ENCODE results near the gene CHST11. TPM values are rescaled to one million over a fixed set of nuclear protein-coding genes. Genes with fewer than 3 reads are reported as not detected.

Gene CHST11
- total RNA-seq, 1 donor from 2014 or later, result 71.4 TPM

DNA sequence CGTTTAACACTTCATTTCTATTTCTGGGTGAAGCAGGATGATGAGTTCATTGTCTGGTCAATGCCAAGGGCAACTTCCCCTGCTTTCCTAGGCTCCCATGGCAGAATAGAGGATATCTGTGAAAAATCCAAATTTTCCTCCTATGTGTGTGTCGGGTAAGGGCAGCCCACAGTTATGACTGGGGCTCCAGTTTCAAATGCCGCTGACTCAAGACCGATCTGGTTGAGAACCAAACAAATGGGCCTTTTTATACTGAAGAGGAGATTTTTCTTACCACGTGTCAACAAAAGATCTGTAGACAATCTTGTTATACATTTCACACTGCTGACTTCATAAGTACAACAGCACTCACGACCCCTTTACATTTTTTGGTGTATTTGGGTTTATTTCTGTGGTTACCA, 120.8 kb downstream of the CHST11 start:
- intact Hi-C loops (cut with micrococcal nuclease), result no loop called here

- intact Hi-C loops (cut with micrococcal nuclease), result no loop called here
Observed at GRCh38 chr12:104578453-104578852, 121.7 kb downstream of the CHST11 start.

- intact Hi-C loops (cut with micrococcal nuclease), result loop anchor here (5.0 kb wide), 1 partner anchor 123 kb away; the partner anchor contains the start of gene CHST11
Observed at GRCh38 chr12:104579718-104580495, 123.2 kb downstream of the CHST11 start.

DNA sequence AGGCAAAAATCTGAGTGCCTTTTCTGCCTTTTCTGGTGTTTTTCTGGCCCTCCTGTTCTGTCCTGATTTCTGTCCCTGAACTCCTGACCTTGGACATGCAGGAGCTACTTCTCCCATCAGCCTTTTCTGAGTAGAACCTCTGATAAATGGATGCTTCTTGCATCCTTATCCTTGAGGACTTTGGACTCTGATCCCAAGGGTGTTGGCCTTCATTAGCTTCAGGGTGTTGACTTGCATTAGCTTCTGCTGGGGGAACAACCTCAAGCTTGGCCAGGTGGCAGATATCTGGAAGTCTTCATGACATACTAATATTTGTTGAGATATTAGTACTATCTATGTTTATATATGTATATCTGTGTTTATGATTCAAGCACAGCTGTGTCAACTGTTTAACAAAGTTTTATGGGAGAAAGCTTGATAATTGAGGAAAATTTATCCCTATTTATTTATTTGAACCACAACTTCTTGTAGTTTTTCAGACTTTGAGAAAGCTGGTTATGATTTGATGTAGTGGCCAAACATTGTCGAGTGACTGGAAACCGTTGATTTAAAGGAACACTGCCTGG, 124.3 kb downstream of the CHST11 start:
- intact Hi-C loops (cut with micrococcal nuclease), result loop anchor here (5.0 kb wide), 1 partner anchor 124 kb away; the partner anchor contains the start of gene CHST11

DNA sequence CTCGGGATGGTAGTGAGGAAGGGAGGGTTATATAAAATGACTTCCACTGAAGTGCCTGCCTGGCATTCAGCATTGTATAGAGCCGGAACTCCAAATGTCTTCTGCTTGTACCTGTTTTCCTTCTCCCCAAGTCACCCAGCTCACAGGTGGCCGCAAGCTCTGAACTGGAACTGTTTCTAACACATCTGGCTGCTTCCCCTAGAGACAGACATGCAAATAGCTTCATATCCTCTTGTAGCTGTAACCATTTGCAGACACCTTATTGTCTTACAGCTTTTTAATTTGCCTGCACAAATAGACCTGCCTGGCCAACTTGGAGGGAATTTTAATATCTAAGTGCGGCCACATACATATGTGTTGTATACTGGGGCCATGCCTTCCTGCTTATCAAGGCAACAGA, 126.0 kb downstream of the CHST11 start:
- intact Hi-C loops (cut with micrococcal nuclease), result loop anchor here (5.0 kb wide), 1 partner anchor 125 kb away; the partner anchor contains the start of gene CHST11

DNA sequence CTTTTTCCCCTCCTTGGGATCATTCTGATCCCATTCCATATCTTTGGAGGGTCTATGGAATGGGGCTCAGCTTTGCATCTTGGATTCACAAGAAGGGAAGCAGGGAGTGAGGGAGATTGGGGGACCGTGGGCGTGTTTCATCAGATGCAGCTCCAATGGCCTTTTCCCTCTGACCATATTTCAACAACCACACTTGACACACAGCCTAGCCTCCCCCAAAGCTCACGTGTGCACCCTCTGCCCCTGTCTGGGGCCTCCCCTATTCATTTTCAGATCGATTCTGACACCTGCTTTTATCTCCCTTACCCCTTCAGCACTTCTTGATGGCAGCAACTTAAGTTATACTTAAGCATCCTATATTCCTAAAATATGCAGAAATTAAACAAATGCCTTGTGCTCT, 126.6 kb downstream of the CHST11 start:
- intact Hi-C loops (cut with micrococcal nuclease), result loop anchor here (5.0 kb wide), 1 partner anchor 126 kb away; the partner anchor contains the start of gene CHST11

GRCh38 chr12:104585448-104586055, 128.8 kb downstream of the CHST11 start:
- intact Hi-C loops (cut with micrococcal nuclease), result no loop called here

GRCh38 chr12:104586351-104586919, 129.7 kb downstream of the CHST11 start:
- intact Hi-C loops (cut with micrococcal nuclease), result no loop called here

DNA sequence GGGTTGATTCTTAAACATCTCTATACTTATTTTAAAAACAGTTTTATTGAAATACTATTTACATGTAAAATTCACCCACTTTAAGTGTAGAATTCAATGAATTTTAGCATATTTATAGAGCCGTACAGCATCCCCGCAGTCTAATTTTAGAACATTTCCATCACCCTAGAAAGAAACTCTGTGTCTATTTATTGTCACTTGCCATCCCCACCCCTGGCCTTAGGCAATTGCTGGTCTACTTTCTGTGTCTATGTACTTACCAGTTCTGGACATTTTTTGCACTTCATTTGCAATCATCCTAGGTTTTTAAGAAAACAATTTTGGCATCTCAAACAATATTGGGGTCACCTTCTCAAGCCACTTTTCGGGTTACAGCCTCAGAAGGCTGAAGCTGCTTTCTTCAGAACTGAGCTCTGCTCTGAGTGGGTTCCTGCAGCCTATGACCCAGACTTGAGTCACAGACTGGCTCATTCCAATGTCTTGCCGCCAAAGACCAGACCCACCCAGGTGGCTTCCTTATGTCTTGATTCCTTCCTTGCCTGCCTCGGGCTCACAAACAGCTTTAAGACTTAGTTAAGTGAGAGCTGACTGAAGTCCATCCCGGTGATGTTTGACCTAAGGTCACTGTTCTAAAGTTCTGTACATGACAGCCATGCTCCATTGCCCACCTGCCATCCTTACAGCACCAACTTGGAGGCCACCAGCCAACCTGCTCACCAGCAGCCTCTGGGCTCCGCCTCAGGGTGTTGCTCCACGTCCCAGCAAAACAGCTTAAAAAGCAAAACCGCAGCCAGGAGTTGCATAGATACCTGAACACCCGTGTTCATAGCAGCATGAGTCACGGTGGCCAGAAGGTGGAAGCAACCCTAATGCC, 131.5 kb downstream of the CHST11 start:
- intact Hi-C loops (cut with micrococcal nuclease), result no loop called here

DNA sequence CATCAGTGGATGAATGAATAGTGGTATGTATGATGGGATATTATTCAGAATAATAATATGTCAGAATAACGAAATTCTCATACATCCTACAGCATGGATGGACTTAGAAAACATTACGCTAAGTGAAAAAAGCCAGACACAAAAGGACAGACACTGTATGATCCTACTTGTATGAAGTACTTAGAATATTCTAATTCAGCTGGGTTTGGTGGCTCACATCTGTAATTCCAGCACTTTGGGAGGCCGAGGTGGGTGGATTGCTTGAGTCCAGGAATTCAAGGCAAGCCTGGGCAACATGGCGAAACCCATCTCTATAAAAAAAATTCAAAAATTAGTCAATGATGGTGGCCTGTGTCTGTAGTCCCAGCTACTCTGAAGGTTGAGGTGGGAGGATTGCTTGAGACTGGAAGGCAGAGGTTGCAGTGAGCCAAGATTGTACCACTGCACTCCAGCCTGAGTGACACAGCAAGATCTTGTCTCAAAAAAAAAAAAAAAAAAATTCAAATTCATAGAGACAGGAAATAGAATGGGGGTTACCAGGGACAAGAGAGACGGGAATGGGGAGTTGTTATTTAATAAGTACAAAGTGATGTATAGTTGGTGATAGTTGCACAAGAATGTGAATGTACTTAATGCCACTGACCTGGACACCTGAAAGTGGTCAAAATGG, 132.3 kb downstream of the CHST11 start:
- intact Hi-C loops (cut with micrococcal nuclease), result no loop called here

GRCh38 chr12:104590022-104590421, 133.3 kb downstream of the CHST11 start:
- intact Hi-C loops (cut with micrococcal nuclease), result no loop called here

- intact Hi-C loops (cut with micrococcal nuclease), result no loop called here
Observed at GRCh38 chr12:104591257-104591885, 134.6 kb downstream of the CHST11 start.

GRCh38 chr12:104593482-104593881, 136.7 kb downstream of the CHST11 start:
- intact Hi-C loops (cut with micrococcal nuclease), result no loop called here

DNA sequence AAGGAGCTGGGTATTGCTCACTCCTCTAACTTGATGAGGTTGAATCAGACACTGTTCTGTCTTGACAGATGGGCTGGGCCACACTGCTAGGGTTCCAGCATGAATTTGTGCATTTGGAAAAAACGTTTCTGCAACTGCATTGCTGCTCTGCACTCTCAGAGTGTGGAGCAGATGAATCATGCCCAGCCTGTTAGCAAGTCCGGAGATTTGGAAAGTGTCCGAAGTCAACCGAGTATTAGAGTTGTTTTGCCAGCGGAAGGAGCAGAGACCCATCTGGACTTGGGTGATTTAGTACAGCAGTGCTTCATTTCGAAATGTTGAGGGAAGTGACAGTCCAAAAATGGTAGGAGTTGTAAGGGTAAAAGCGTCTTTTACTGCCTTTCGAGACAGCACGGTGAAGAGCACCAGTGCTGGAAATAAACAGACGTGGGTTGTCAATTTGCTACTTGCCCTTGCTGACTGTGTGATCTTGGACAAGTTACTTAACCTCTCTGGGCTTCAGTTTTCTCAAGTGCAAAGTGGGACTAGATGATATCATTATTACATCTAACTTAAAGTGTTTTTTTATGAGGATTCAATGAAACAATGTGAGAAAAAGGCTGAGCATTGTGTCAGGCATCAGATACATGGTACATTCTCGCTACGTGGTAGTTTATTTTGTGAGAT, 139.5 kb downstream of the CHST11 start:
- intact Hi-C loops (cut with micrococcal nuclease), result no loop called here

GRCh38 chr12:104596898-104597843, 140.4 kb downstream of the CHST11 start:
- intact Hi-C loops (cut with micrococcal nuclease), result no loop called here

GRCh38 chr12:104598342-104599271, 141.9 kb downstream of the CHST11 start:
- intact Hi-C loops (cut with micrococcal nuclease), result no loop called here

Data from T-helper 2 cell treated with Interferon-gamma antibody and Interleukin-4, amounts not matched to agents 100 ng/mL and 5 ng/mL, for 36 hours (primary cell).